Neural crest cell (in vitro differentiated cells): Measurements from ENCODE around the gene SNX5. TPM values are rescaled to one million over a fixed set of nuclear protein-coding genes. Genes with fewer than 3 reads are reported as not detected.

Experiments
- DNase-seq: peaks from one replicate; pipeline ENCODE4 v3.0.0; 2021; ENCODE audit warnings: low read depth, mixed read lengths, low spot score
- H3K27ac Mint-ChIP-seq: one replicate; pipeline ENCODE4 v1.8.0; 2021; ENCODE audit warnings: mild to moderate bottlenecking, mixed read lengths; ENCODE audit not compliant: unreplicated experiment
- H3K27me3 Mint-ChIP-seq: 2 replicates; pipeline ENCODE4 v1.8.0; 2021; ENCODE audit warnings: low read depth, mild to moderate bottlenecking, mixed read lengths
- H3K36me3 Mint-ChIP-seq: 2 replicates; pipeline ENCODE4 v1.8.0; 2021; ENCODE audit warnings: low read depth, mild to moderate bottlenecking, mixed read lengths
- H3K4me1 Mint-ChIP-seq: 2 replicates; pipeline ENCODE4 v1.8.0; 2021; ENCODE audit warnings: mixed read lengths
- H3K4me3 Mint-ChIP-seq: one replicate; pipeline ENCODE4 v1.8.0; 2021; ENCODE audit warnings: mild to moderate bottlenecking, mixed read lengths
- H3K9me3 Mint-ChIP-seq: 2 replicates; pipeline ENCODE4 v1.8.0; 2021; ENCODE audit warnings: mixed read lengths
- total RNA-seq: library from RNA; stranded (reverse); gene quantifications from 2 replicates; pipeline ENCODE4 v1.2.1, GENCODE V29; 2021
- TF ChIP-seq, protein P1 (sequence below): fragments of 200-600 bp; sonication (generic); conservative IDR thresholded peaks from 2 replicates; pipeline ENCODE4 v1.5.0; 2021; ENCODE audit warnings: antibody characterized with exemption, mild to moderate bottlenecking

The SNX5 gene
- total RNA-seq, 1 donor from 2014 or later: 116 TPM

DNA sequence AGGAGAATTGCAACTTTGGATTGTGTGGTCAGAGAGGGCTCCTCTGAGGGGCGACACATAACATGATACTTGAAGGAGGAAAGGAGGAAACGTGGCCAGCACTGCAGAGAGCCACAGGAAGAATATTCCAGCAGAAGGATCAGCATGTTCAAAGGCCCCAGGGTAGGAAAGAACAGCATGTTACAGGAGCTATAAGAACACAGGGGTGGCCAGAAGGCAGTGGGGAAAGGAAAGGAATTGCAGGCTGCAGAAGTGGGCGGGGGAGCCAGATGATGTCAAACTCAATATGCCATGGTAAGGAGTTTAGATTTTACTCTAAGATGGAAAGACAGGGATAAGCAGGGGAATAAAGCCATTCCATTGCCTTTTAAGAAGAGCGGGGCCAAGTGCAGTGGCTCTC lies 31.0 kb upstream of the SNX5 start:
- DNase-seq: no peak
- H3K36me3 Mint-ChIP-seq: no peaks in the 10 kb centered on the region
- H3K27ac Mint-ChIP-seq: peak overlapping the region; percentile 36
- TF ChIP-seq, protein P1, sequence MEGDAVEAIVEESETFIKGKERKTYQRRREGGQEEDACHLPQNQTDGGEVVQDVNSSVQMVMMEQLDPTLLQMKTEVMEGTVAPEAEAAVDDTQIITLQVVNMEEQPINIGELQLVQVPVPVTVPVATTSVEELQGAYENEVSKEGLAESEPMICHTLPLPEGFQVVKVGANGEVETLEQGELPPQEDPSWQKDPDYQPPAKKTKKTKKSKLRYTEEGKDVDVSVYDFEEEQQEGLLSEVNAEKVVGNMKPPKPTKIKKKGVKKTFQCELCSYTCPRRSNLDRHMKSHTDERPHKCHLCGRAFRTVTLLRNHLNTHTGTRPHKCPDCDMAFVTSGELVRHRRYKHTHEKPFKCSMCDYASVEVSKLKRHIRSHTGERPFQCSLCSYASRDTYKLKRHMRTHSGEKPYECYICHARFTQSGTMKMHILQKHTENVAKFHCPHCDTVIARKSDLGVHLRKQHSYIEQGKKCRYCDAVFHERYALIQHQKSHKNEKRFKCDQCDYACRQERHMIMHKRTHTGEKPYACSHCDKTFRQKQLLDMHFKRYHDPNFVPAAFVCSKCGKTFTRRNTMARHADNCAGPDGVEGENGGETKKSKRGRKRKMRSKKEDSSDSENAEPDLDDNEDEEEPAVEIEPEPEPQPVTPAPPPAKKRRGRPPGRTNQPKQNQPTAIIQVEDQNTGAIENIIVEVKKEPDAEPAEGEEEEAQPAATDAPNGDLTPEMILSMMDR: no peak
- H3K4me1 Mint-ChIP-seq: peaks cover 11% of the 10 kb centered on the region
- peaks cover 4% of the 10 kb centered on the region for H3K27me3 Mint-ChIP-seq
- H3K9me3 Mint-ChIP-seq: no peaks in the 10 kb centered on the region
- no peak overlapping the region for H3K4me3 Mint-ChIP-seq

- Mint-ChIP-seq H3K36me3 (no peaks in the 10 kb centered on the region), H3K27ac (no peak overlapping the region), H3K4me3 (no peak overlapping the region), H3K9me3 (no peaks in the 10 kb centered on the region), H3K27me3 (peaks cover 4% of the 10 kb centered on the region), H3K4me1 (peaks cover 11% of the 10 kb centered on the region)
- DNase-seq: no peak
- TF ChIP-seq, protein P1: no peak
Measured at GRCh38 chr20:17998446-17998845, 29.9 kb upstream of the SNX5 start.

DNA sequence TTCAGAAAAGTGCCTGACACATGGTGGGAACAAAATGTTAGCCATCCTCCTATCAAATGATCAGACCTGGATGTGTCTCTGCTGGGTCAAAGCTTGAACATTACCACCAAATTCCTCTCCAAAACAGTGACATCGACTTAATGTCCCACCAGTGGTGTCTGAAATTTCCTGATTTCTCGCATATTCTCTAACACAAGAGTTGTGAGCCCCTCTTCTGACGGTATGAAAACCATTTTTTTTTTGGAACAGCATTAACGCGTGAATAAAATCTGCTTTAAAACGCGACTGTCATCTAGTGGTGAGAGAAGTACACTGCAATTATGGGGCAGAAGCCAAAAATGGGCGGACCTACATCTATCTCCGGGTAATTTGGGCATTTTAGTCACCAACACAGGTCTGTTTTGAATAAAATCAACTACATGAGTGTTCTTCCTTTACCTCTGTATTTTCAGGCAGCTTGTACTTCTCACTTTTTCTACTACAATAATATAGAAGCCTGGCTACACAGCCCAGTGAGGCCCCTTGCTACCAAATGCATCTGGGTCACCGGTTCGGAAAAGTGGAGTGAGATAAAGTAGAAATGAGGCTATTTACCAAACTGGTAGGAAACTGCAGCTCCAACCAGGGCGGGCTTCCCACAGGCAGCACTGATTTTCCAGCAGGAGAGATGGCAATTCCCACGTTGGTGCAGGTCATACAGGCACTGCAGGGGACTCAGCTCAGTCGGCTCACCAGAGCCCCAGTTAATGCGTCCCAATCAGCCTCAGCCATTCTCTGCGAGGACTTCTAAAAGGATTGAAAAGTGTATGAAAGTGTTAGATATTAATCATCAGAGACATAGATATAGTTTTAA lies 27.6 kb upstream of the SNX5 start:
- no peak for DNase-seq
- Mint-ChIP-seq H3K9me3 (no peaks in the 10 kb centered on the region), H3K36me3 (no peaks in the 10 kb centered on the region), H3K27me3 (peaks cover 4% of the 10 kb centered on the region), H3K4me3 (no peak overlapping the region), H3K27ac (no peak overlapping the region), H3K4me1 (peaks cover 7% of the 10 kb centered on the region)
- TF ChIP-seq, protein P1: peak; percentile 84

GRCh38 chr20:17993546-17993945 lies 25.0 kb upstream of the SNX5 start:
- no peak overlapping the region for H3K27ac Mint-ChIP-seq
- H3K36me3 Mint-ChIP-seq: peaks cover 3% of the 10 kb centered on the region
- TF ChIP-seq, protein P1: no peak

GRCh38 chr20:17992847-17993513 lies 24.4 kb upstream of the SNX5 start:
- H3K27ac Mint-ChIP-seq: no peak overlapping the region
- no peaks in the 10 kb centered on the region for H3K27me3 Mint-ChIP-seq
- TF ChIP-seq, protein P1: no peak
- no peaks in the 10 kb centered on the region for H3K9me3 Mint-ChIP-seq
- H3K36me3 Mint-ChIP-seq: peaks cover 3% of the 10 kb centered on the region
- DNase-seq: no peak
- peaks cover 7% of the 10 kb centered on the region for H3K4me1 Mint-ChIP-seq
- H3K4me3 Mint-ChIP-seq: no peak overlapping the region

More at GRCh38 chr20:17993546-17993945, 25.0 kb upstream of the SNX5 start:
- DNase-seq: no peak
- Mint-ChIP-seq H3K4me3 (no peak overlapping the region), H3K9me3 (no peaks in the 10 kb centered on the region), H3K4me1 (peaks cover 7% of the 10 kb centered on the region), H3K27me3 (no peaks in the 10 kb centered on the region)
